Stimulated activated CD4-positive, alpha-beta T cell treated with anti-CD3 and anti-CD28 coated beads, Interleukin-12 subunit alpha, Interleukin-12 subunit beta, amount 100 ng/mL, for 4 hours (primary cell): ENCODE measurements around the gene LIN7C.

Experiments used
- DNase-seq: peaks from one replicate; pipeline ENCODE4 v3.0.0-alpha.2; 2020

LIN7C gene

GRCh38 chr11:27507557-27508322, 1.2 kb upstream of the LIN7C start:
- DNase-seq = no peak

GRCh38 chr11:27505781-27506180, 788 bp downstream of the LIN7C start:
- DNase-seq = no peak

- no peak for DNase-seq
Observed at GRCh38 chr11:27504205-27504604, 2.4 kb downstream of the LIN7C start.

- DNase-seq = no peak
Observed at GRCh38 chr11:27501100-27501499, 5.5 kb downstream of the LIN7C start.

GRCh38 chr11:27497911-27498310, 8.7 kb downstream of the LIN7C start:
- no peak for DNase-seq

- no peak for DNase-seq
Observed at GRCh38 chr11:27497284-27497866, 9.2 kb downstream of the LIN7C start.

- DNase-seq = no peak
Observed at GRCh38 chr11:27496461-27496860, 10.1 kb downstream of the LIN7C start.

- DNase-seq = no peak
Observed at GRCh38 chr11:27495710-27496300, 10.8 kb downstream of the LIN7C start.

- DNase-seq = no peak
Observed at GRCh38 chr11:27489092-27489491, 17.5 kb downstream of the LIN7C start.

GRCh38 chr11:27487706-27488105, 18.9 kb downstream of the LIN7C start:
- DNase-seq = no peak

GRCh38 chr11:27485930-27486773, 20.4 kb downstream of the LIN7C start:
- no peak for DNase-seq

- no peak for DNase-seq
Observed at GRCh38 chr11:27482793-27483192, 23.8 kb downstream of the LIN7C start.

GRCh38 chr11:27481992-27482391, 24.6 kb downstream of the LIN7C start:
- DNase-seq = no peak

- DNase-seq = no peak
Observed at GRCh38 chr11:27477831-27478230, 28.7 kb downstream of the LIN7C start.

GRCh38 chr11:27477243-27477642, 29.3 kb downstream of the LIN7C start:
- DNase-seq = no peak

- no peak for DNase-seq
Observed at GRCh38 chr11:27475622-27476021, 30.9 kb downstream of the LIN7C start.

- no peak for DNase-seq
Observed at GRCh38 chr11:27473017-27473406, 33.6 kb downstream of the LIN7C start.

GRCh38 chr11:27472398-27473016, 34.1 kb downstream of the LIN7C start, which contains the start of gene LGR4:
TSS of gene LGR4 (minus strand) at chr11:27472790. CDS start at chr11:27472302, 488 bp downstream.
- DNase-seq = peak; percentile 55

GRCh38 chr11:27471589-27472397, 34.8 kb downstream of the LIN7C start:
- DNase-seq = peak; percentile 13

GRCh38 chr11:27470826-27471588, 35.6 kb downstream of the LIN7C start:
- no peak for DNase-seq

- no peak for DNase-seq
Observed at GRCh38 chr11:27470166-27470565, 36.4 kb downstream of the LIN7C start.
